KOPT-K1 (cell line): Measurements from ENCODE around the gene LGALS3.

ENCODE experiments used
- H3K27ac ChIP-seq: fragments of 200-600 bp; sonication (generic); 2 replicates; pipeline ENCODE4 v1.5.1; 2016; ENCODE audit warnings: antibody characterized with exemption, mild to moderate bottlenecking, low read depth, low read length; ENCODE audit not compliant: poor library complexity, severe bottlenecking
- H3K36me3 ChIP-seq: fragments of 200-600 bp; sonication (generic); 2 replicates; pipeline ENCODE4 v1.5.1; 2017; ENCODE audit warnings: antibody characterized with exemption, mild to moderate bottlenecking, low read length, moderate library complexity; ENCODE audit not compliant: insufficient read depth
- H3K9me3 ChIP-seq: fragments of 200-600 bp; sonication (generic); 2 replicates; pipeline ENCODE4 v1.5.1; 2017; ENCODE audit warnings: antibody characterized with exemption, low read length, mild to moderate bottlenecking; ENCODE audit not compliant: insufficient read depth, poor library complexity, severe bottlenecking

The LGALS3 gene

GRCh38 chr14:55122440-55122986, 6.5 kb upstream of the LGALS3 start:
- no peaks in the 10 kb centered on the region for H3K9me3 ChIP-seq
- no peaks in the 10 kb centered on the region for H3K36me3 ChIP-seq
- no peak overlapping the region for H3K27ac ChIP-seq

- Histone ChIP-seq H3K36me3 (no peaks in the 10 kb centered on the region), H3K9me3 (no peaks in the 10 kb centered on the region), H3K27ac (no peak overlapping the region)
Observed at GRCh38 chr14:55123101-55123500, 6.0 kb upstream of the LGALS3 start.

- H3K9me3 ChIP-seq = no peaks in the 10 kb centered on the region
- H3K27ac ChIP-seq = no peak overlapping the region
- no peaks in the 10 kb centered on the region for H3K36me3 ChIP-seq
Observed at GRCh38 chr14:55123852-55124639, 5.0 kb upstream of the LGALS3 start.

DNA sequence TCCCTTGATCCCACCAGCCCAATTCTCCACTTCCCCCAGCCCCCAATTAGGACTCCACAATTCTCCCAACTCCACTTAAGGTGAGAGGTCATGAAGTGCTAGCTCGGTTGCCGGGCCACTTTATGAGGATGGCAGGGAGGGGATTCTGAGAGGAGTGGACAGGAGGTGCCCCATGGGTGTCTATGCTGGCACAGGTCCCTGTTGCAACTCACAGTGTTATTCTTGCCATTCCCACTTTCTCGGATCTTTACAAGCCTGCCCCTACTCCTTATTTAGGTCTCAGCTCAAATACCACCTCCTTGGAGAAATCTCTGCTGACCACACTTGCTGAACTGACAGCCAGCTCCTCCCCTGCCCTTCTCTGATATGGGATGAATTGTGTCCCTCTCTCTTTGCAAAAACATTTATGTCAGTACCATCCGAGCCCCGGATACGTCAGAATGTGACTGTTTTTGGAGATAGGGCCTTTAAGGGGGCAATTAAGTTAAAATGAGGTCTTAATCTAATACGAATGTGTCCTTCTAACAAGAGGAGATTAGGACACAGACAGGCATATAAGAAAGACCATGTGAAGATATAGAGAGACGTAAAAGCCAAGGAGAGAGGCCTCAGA, 4.2 kb upstream of the LGALS3 start:
- Histone ChIP-seq H3K36me3 (peaks cover under 1% of the 10 kb centered on the region; the same call in 1 of the 2 replicates), H3K27ac (no peak overlapping the region), H3K9me3 (no peaks in the 10 kb centered on the region)

DNA sequence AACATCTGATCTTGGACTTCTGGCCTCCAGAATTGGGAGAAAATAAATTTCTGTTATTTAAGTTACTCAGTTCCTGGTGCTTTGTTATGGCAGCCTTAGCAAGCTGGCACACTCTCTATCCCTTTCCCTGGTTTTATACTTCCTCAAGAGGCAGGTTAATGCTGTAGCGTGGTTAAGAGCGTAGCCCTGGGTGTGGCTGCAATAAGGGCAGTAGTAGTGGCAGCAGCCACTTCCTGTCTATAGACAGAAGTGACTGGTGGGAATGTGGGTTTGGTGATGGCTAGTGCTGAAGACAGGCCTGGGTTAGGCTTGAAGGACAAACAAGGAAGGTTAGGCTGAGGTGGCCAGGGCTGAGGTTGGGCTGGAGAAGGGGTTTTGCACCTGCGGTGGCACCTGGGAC, 3.6 kb upstream of the LGALS3 start:
- H3K27ac ChIP-seq = no peak overlapping the region
- H3K9me3 ChIP-seq = no peaks in the 10 kb centered on the region
- H3K36me3 ChIP-seq = peaks cover 4% of the 10 kb centered on the region; the same call in 1 of the 2 replicates

GRCh38 chr14:55126034-55126433, 3.0 kb upstream of the LGALS3 start:
- Histone ChIP-seq H3K9me3 (no peaks in the 10 kb centered on the region), H3K36me3 (peaks cover 4% of the 10 kb centered on the region; the same call in 1 of the 2 replicates), H3K27ac (no peak overlapping the region)

- Histone ChIP-seq H3K27ac (no peak overlapping the region), H3K36me3 (peaks cover 4% of the 10 kb centered on the region; the same call in 1 of the 2 replicates), H3K9me3 (no peaks in the 10 kb centered on the region)
Observed at GRCh38 chr14:55126932-55127459, 2.1 kb upstream of the LGALS3 start.

DNA sequence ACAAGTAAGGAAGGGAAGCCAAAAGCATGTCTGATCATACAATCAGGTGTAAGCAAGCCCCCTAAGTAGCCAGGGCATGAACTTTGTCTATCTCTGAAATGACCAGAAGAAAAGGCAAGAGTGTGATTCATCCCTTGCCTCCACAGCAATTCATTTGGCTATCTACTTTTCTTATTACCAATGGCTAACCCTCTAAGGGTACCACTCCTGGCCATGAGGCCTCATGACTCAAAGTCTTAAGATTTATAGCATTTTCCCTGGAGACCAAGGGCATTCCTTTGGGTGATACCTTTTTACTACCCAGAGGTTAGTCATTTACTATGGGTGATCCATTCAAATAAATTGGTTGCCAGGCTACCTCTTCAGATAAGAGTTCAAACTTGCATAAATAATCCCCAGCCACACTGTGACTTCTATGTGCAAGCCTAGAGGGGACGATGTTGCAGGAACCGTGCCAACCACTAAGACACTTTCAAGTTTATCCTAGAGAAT, 1.5 kb upstream of the LGALS3 start:
- H3K9me3 ChIP-seq = no peaks in the 10 kb centered on the region
- H3K27ac ChIP-seq = no peak overlapping the region
- H3K36me3 ChIP-seq = peaks cover 4% of the 10 kb centered on the region; the same call in 1 of the 2 replicates

- no peaks in the 10 kb centered on the region for H3K9me3 ChIP-seq
- peaks cover 4% of the 10 kb centered on the region; the same call in 1 of the 2 replicates for H3K36me3 ChIP-seq
- no peak overlapping the region for H3K27ac ChIP-seq
Observed at GRCh38 chr14:55128386-55129085, 516 bp upstream of the LGALS3 start.

GRCh38 chr14:55129428-55130195, 560 bp downstream of the LGALS3 start:
- Histone ChIP-seq H3K27ac (no peak overlapping the region), H3K9me3 (no peaks in the 10 kb centered on the region), H3K36me3 (peaks cover 14% of the 10 kb centered on the region)

GRCh38 chr14:55130196-55130550, 1.1 kb downstream of the LGALS3 start:
- Histone ChIP-seq H3K27ac (no peak overlapping the region), H3K36me3 (peaks cover 20% of the 10 kb centered on the region), H3K9me3 (no peaks in the 10 kb centered on the region)

GRCh38 chr14:55131370-55132137, 2.5 kb downstream of the LGALS3 start:
- Histone ChIP-seq H3K36me3 (peaks cover 28% of the 10 kb centered on the region), H3K27ac (no peak overlapping the region), H3K9me3 (no peaks in the 10 kb centered on the region)

DNA sequence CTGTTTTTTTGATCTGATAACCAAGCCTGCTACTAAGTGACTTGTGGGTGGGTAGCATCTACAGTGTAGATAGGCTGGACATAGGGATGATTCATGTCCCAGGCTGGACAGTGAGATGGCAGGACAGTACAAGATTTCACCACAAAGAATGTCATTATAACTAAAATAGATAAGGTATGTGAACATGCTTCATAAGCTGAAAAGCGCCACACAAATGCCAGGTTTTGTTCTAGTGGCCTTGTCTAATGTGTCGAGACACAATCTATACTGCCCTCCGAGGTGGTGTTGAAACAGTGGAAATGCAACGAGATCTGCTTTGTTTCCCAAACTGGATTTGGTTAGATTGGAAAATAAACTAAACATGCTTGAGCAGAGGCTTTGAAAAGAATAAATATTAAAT, 4.4 kb downstream of the LGALS3 start:
- Histone ChIP-seq H3K27ac (no peak overlapping the region), H3K9me3 (no peaks in the 10 kb centered on the region), H3K36me3 (peaks cover 45% of the 10 kb centered on the region)

GRCh38 chr14:55136241-55136640, 7.2 kb downstream of the LGALS3 start:
- Histone ChIP-seq H3K27ac (no peak overlapping the region), H3K36me3 (peaks cover 70% of the 10 kb centered on the region), H3K9me3 (no peaks in the 10 kb centered on the region)
